ENCODE results near the gene DNAJC4.

GRCh38 chr11:64244107-64244506, 13.8 kb downstream of the DNAJC4 start:
- no peak for TF ChIP-seq EZH2 (optimal IDR thresholded peaks at IDR 0.05; ENCODE audit: low read depth, low read length)
- TF ChIP-seq EZH2phosphoT487 (IDR thresholded peaks at IDR 0.05; ENCODE audit: low read length): no peak
- TF ChIP-seq CTCF (IDR thresholded peaks at IDR 0.05; ENCODE audit: low read length): no peak
